SK-N-MC (cell line): ENCODE measurements around the gene TUB.

Source experiments
- DNase-seq: peaks from one replicate; pipeline ENCODE4 v3.0.0-alpha.2; 2011; ENCODE audit warnings: low read depth, low spot score
- H3K27ac ChIP-seq: fragments of 200-600 bp; sonication (generic); 2 replicates; pipeline ENCODE4 v1.5.1; 2016; ENCODE audit warnings: mixed run types
- H3K36me3 ChIP-seq: fragments of 200-600 bp; sonication (generic); 2 replicates; pipeline ENCODE4 v1.6.1; 2017; ENCODE audit warnings: antibody characterized with exemption, low read length, mixed read lengths; ENCODE audit not compliant: insufficient read depth
- H3K4me3 ChIP-seq: fragments of 200-600 bp; sonication (generic); 2 replicates; pipeline ENCODE4 v1.5.1; 2016
- H3K9ac ChIP-seq: fragments of 200-600 bp; sonication (generic); 2 replicates; pipeline ENCODE4 v1.8.0; 2017; ENCODE audit warnings: mixed run types, mixed read lengths; ENCODE audit not compliant: insufficient read length
- H3K9me3 ChIP-seq: fragments of 200-600 bp; sonication (generic); 2 replicates; pipeline ENCODE4 v1.6.1; 2017; ENCODE audit warnings: low read depth, mild to moderate bottlenecking, antibody characterized with exemption, low read length, moderate library complexity, mixed read lengths
- EZH2 ChIP-seq: fragments of 200-600 bp; sonication (generic); IDR thresholded peaks from one replicate; pipeline ENCODE4 v1.6.1; 2017; ENCODE audit warnings: antibody characterized with exemption
- FOXP2 ChIP-seq: optimal IDR thresholded peaks from 2 replicates; pipeline ENCODE3; 2011; ENCODE audit warnings: mild to moderate bottlenecking, moderate library complexity; ENCODE audit not compliant: insufficient read depth; ENCODE audit errors: extremely low read length, control extremely low read depth
- POLR2AphosphoS5 ChIP-seq: IDR thresholded peaks from 2 replicates; pipeline ENCODE4 v1.6.1; 2012; ENCODE audit warnings: mild to moderate bottlenecking, low read depth, low read length, borderline replicate concordance

TUB gene

DNA sequence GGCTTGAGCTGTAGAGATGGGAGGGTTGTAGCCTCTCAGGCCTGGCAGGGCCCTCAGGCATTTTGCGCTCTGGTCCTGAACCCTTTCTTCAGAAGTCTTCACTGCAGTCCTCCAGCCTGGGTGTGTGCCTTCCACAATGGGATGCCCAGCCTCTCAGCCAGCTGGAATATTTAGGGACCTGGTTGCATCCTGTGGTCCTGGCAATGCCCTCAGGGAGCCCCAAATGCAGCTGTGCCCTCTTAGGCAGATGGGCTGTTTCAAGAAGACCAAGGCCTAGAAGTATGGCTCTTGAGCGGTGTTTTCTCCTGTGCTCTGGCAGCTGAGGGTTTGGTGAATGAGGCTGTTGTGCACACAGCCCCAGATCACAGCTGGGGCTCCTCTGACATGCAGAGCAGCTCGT, 6.7 kb downstream of the TUB start:
- no peak overlapping the region for H3K4me3 ChIP-seq
- no peaks in the 10 kb centered on the region for H3K36me3 ChIP-seq
- H3K9ac ChIP-seq = no peak overlapping the region
- H3K27ac ChIP-seq = no peak overlapping the region
- no peak for DNase-seq
- H3K9me3 ChIP-seq = no peaks in the 10 kb centered on the region
- TF ChIP-seq EZH2 (no peak), POLR2AphosphoS5 (no peak), FOXP2 (no peak)

DNA sequence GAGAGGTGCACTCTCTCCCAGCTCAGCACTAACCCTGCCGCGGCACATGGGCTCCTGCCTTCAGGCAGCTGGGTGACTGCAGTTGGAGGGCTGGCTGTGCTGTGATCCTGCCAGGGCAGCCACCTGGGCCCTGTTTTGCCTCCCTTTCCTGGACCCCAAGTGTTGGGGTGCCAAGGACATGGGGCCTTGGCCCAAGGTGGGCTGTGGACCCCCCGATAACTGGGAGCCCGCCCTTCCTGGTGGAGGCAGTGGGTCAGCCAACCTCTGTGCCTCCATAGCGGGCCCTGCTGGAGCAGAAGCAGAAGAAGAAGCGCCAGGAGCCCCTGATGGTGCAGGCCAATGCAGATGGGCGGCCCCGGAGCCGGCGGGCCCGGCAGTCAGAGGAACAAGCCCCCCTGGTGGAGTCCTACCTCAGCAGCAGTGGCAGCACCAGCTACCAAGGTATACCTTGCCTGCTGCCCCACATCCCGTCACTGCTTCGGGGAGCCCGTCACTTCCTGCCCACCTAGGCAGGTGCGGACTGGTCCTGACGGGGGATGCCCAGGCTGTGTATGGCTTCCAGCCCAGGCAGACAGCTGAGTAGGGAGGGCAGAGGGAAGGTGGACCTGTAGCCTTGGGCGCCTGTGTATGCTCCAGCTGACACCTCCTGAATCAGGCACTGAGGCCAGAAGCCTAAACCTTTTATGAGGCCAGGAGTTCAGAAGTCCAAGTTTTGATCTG, 8.9 kb downstream of the TUB start:
- Histone ChIP-seq H3K4me3 (no peak overlapping the region), H3K9me3 (no peaks in the 10 kb centered on the region), H3K9ac (no peak overlapping the region), H3K27ac (no peak overlapping the region), H3K36me3 (no peaks in the 10 kb centered on the region; the same call in 1 of the 2 replicates)
- TF ChIP-seq FOXP2 (no peak), POLR2AphosphoS5 (no peak), EZH2 (no peak)
- no peak for DNase-seq

DNA sequence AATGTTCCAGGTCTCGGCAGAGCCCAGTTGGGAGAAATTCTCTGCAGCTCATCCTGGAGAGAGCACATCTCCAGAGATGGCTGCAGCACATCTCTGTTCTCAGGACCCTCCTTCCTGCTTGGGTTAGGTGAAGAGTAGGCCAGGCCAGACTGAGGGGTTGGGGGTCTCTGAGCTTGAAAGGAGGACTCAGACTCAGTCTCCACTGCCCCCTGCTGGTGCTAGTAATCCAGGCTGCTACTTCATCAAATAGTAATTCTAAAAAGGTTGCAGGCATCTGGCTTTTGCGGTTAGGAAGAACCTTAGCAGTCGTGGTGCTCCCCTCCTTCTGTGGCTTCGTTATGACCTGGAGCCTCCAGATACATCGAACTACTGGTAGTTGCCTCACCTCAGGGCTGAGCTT, 9.7 kb downstream of the TUB start:
- Histone ChIP-seq H3K36me3 (no peaks in the 10 kb centered on the region; the same call in 1 of the 2 replicates), H3K4me3 (no peak overlapping the region), H3K9me3 (no peaks in the 10 kb centered on the region), H3K27ac (no peak overlapping the region), H3K9ac (no peak overlapping the region)
- TF ChIP-seq EZH2 (no peak), POLR2AphosphoS5 (no peak), FOXP2 (no peak)
- DNase-seq = no peak

DNA sequence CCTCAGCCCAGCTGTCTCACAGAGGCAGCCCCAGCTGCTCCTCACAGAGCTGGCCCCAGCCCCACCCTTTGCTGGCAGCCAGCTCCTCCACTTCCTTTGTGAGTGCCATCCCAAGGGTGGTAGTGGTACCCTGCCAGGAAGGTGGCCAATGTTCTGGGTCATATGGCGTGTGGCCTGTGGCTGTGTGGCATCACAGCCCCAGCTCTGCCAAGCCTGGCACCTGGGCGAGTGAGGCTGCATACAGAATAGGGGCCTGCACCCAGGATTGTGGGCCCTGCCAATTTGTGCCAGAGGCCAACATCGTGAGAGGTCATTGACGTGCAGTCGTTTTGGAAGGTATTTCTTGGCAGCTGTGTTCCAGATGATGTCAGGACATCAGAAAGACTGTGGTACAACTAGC, 10.7 kb downstream of the TUB start:
- H3K9ac ChIP-seq = no peak overlapping the region
- H3K36me3 ChIP-seq = no peaks in the 10 kb centered on the region; the same call in 1 of the 2 replicates
- H3K9me3 ChIP-seq = no peaks in the 10 kb centered on the region
- no peak overlapping the region for H3K4me3 ChIP-seq
- no peak for DNase-seq
- TF ChIP-seq EZH2 (no peak), POLR2AphosphoS5 (no peak), FOXP2 (no peak)
- no peak overlapping the region for H3K27ac ChIP-seq

DNA sequence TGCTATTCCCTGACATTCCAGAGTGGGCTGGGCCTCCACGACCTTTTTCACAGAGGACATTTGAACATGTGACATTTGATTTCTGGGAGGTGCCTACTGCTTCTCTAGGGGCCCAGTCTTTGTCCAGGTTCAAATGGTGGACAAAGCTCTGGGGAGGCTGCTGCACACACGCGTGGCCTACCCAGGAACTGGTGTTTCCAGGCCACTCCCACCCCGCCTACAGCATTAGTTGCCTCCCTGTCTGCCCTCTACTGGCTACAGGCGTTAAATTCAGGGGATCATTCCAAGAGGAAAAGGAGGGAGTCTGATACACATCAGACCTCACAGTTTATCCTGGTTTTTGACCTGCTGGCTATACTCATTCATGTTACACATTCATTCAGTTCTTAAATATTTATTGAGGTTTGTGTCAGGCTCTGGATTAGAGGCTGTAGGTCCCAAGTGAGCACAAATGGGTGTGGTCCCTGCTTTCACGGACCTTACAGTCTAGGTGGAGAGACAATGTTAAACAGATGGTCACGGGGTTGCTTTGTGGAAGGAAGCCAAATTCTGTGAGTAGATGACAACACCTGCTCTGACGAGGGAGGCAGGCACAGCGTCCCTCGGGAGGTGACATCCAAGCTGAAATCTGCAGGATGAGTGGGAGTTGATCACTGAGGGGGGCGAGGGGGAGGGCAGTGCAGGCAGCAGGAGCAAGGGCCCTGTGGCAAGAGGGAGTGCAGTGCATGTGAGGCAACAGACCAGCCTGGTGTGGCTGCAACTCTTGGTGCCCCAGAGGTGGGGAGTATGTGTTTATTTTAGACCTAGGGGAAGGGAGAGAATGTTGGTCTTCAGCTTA, 11.8 kb downstream of the TUB start:
- Histone ChIP-seq H3K36me3 (peaks cover 5% of the 10 kb centered on the region; the same call in 1 of the 2 replicates), H3K9ac (no peak overlapping the region), H3K9me3 (no peaks in the 10 kb centered on the region), H3K27ac (no peak overlapping the region), H3K4me3 (no peak overlapping the region)
- no peak for DNase-seq
- TF ChIP-seq POLR2AphosphoS5 (no peak), EZH2 (no peak), FOXP2 (no peak)

DNA sequence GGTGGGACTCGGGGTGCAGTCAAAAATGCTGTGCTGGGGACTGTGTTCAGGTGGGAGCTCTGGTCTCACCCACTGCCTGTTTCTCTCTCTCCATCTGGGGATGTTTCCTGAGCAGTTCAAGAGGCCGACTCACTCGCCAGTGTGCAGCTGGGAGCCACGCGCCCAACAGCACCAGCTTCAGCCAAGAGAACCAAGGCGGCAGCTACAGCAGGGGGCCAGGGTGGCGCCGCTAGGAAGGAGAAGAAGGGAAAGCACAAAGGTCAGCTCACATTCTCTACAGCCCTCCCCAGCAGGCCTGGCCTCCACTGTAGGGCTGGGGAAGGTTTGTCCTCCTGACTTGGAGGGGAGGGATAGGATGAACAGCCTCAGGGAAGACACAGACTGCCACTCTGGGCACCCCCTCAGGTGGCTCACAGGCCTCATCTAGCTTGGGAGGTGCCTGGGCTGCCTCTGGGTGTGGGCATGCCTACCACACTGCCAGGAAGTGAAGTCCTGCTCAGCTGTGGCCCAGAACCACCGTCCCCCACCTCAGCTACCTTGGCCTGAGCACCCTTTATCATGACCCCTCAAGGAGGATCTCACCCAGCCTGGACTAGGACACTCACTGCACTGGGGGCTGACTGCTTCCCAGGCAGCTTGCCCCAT, 13.0 kb downstream of the TUB start:
- no peak for TF ChIP-seq EZH2
- TF ChIP-seq POLR2AphosphoS5 = no peak
- TF ChIP-seq FOXP2 = no peak
- Histone ChIP-seq H3K4me3 (no peak overlapping the region), H3K9me3 (no peaks in the 10 kb centered on the region), H3K27ac (no peak overlapping the region), H3K36me3 (peaks cover 11% of the 10 kb centered on the region; the same call in 1 of the 2 replicates), H3K9ac (no peak overlapping the region)
- DNase-seq = no peak

DNA sequence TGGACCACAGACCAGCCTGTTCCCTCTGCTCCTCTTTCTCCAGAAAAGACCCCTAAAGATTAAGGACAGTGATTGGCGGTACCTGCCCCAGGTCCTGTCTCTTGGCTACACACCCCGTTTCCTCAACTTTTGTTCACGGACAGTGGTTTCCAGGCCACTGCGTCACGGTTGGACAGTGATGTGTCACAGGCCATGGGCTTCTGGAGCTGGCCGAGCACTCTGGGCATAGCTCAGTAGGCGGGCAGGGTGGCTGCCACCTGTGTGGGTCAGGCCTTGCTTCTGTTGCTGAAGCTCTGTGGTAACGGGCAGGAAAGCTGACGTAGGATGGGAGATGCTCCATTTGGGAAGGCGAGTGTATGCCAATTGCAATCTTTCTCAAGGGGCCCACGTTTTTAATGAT, 13.6 kb downstream of the TUB start:
- Histone ChIP-seq H3K4me3 (no peak overlapping the region), H3K27ac (no peak overlapping the region), H3K9ac (no peak overlapping the region), H3K9me3 (no peaks in the 10 kb centered on the region), H3K36me3 (peaks cover 15% of the 10 kb centered on the region; the same call in 1 of the 2 replicates)
- TF ChIP-seq POLR2AphosphoS5 (no peak), FOXP2 (no peak), EZH2 (no peak)
- no peak for DNase-seq

DNA sequence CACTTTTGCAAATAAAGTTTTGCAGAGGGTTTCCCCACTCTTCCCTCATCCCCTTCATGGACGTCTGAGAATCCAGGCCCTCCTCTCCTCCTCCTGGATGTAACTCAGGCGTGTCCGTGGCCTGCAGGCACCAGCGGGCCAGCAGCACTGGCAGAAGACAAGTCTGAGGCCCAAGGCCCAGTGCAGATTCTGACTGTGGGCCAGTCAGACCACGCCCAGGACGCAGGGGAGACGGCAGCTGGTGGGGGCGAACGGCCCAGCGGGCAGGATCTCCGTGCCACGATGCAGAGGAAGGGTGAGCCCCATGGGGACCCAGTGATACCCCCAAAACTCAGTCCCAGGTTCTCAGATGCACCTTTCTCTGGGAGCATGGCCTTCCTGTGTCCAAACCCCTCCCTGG, 14.4 kb downstream of the TUB start:
- peaks cover 20% of the 10 kb centered on the region; the same call in 1 of the 2 replicates for H3K36me3 ChIP-seq
- TF ChIP-seq FOXP2 (no peak), EZH2 (no peak), POLR2AphosphoS5 (no peak)
- H3K9me3 ChIP-seq = no peaks in the 10 kb centered on the region
- no peak for DNase-seq
- no peak overlapping the region for H3K9ac ChIP-seq
- no peak overlapping the region for H3K27ac ChIP-seq
- no peak overlapping the region for H3K4me3 ChIP-seq
